Activated CD8-positive, alpha-beta T cell treated with anti-CD3 and anti-CD28 coated beads for 36 hours (primary cell): ENCODE data around the gene JPH2. TPM values are rescaled to one million over a fixed set of nuclear protein-coding genes. Genes with fewer than 3 reads are reported as not detected.

Source experiments
- ATAC-seq: fragments of 200-7000 bp; cut with Tn5 transposase; one replicate; pipeline ENCODE4 v1.10.0; 2021; ENCODE audit warnings: mild to moderate bottlenecking, moderate library complexity
- CTCF ChIA-PET: fragments of 350-600 bp; sonication (Branson Sonifier 250); formaldehyde crosslinking; loops from one replicate; lab custom pipeline; 2021; ENCODE audit warnings: antibody characterized with exemption; lab: Charles Lee
- POLR2A ChIA-PET: fragments of 350-600 bp; sonication (Branson Sonifier 250); formaldehyde crosslinking; loops from one replicate; lab custom pipeline; 2021; ENCODE audit warnings: antibody characterized with exemption; lab: Charles Lee
- DNase-seq: peaks from one replicate; pipeline ENCODE4 v3.0.0-alpha.2; 2020
- H3K27ac Mint-ChIP-seq: one replicate; pipeline ENCODE4 v1.8.0; 2021; ENCODE audit warnings: mild to moderate bottlenecking, mixed read lengths
- H3K27me3 Mint-ChIP-seq: one replicate; pipeline ENCODE4 v1.8.0; 2021; ENCODE audit warnings: mixed read lengths
- H3K36me3 Mint-ChIP-seq: one replicate; pipeline ENCODE4 v1.8.0; 2021; ENCODE audit warnings: low read depth, mixed read lengths
- H3K4me1 Mint-ChIP-seq: one replicate; pipeline ENCODE4 v1.8.0; 2021; ENCODE audit warnings: low read depth, mixed read lengths
- H3K4me3 Mint-ChIP-seq: one replicate; pipeline ENCODE4 v1.8.0; 2021; ENCODE audit warnings: mild to moderate bottlenecking, moderate library complexity, mixed read lengths
- H3K9me3 Mint-ChIP-seq: one replicate; pipeline ENCODE4 v1.8.0; 2021; ENCODE audit warnings: mixed read lengths
- intact Hi-C: fragments of 100-400 bp; cut with micrococcal nuclease; formaldehyde crosslinking; loops from one replicate; pipeline ENCODE4 v1.10.0; 2022
- total RNA-seq, 2 experiments: library from RNA; stranded (reverse); gene quantifications; one replicate each; pipeline ENCODE4 v1.2.3, GENCODE V29; 2021
- TF ChIP-seq, protein P1 (sequence below): fragments of 200-600 bp; IDR thresholded peaks from one replicate; pipeline ENCODE4 v1.8.0; 2022; ENCODE audit warnings: antibody characterized with exemption, mild to moderate bottlenecking

The JPH2 gene
- total RNA-seq, 2 experiments from 2014 or later: 0.47 to 0.54 TPM

DNA sequence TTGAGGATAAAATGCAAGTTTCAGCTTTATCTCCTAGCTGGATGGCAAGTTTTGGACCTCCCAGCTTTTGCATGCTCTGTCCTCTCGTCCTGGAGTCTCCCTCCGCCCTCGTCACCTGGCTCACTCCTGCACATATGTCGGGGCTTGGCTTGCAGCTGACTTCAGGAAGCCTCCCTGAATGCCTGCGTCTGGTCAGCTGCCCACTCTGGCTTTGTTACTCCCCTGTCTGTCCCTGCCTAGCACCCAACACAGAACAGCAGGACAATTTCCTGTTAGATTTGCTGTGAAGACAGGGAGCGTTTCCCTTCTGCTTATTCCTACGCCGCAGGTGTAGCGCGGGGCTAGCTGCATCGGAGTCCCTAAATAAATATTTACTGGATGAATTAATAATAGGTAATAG is 5.4 kb downstream of the JPH2 start:
- peaks cover under 1% of the 10 kb centered on the region for H3K4me1 Mint-ChIP-seq
- H3K27ac Mint-ChIP-seq: no peak overlapping the region
- TF ChIP-seq, protein P1, sequence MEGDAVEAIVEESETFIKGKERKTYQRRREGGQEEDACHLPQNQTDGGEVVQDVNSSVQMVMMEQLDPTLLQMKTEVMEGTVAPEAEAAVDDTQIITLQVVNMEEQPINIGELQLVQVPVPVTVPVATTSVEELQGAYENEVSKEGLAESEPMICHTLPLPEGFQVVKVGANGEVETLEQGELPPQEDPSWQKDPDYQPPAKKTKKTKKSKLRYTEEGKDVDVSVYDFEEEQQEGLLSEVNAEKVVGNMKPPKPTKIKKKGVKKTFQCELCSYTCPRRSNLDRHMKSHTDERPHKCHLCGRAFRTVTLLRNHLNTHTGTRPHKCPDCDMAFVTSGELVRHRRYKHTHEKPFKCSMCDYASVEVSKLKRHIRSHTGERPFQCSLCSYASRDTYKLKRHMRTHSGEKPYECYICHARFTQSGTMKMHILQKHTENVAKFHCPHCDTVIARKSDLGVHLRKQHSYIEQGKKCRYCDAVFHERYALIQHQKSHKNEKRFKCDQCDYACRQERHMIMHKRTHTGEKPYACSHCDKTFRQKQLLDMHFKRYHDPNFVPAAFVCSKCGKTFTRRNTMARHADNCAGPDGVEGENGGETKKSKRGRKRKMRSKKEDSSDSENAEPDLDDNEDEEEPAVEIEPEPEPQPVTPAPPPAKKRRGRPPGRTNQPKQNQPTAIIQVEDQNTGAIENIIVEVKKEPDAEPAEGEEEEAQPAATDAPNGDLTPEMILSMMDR: no peak
- H3K9me3 Mint-ChIP-seq: no peaks in the 10 kb centered on the region
- intact Hi-C loops: no loop called here
- POLR2A ChIA-PET: no interaction called here
- DNase-seq (no peak), ATAC-seq (no peak)
- no peak overlapping the region for H3K4me3 Mint-ChIP-seq
- no peaks in the 10 kb centered on the region for H3K36me3 Mint-ChIP-seq
- peaks cover 46% of the 10 kb centered on the region for H3K27me3 Mint-ChIP-seq
- CTCF ChIA-PET: interaction anchor here (5.0 kb wide), 1 partner anchor 8 kb away, joined by 34 read pairs; no protein-coding TSS in a partner anchor

DNA sequence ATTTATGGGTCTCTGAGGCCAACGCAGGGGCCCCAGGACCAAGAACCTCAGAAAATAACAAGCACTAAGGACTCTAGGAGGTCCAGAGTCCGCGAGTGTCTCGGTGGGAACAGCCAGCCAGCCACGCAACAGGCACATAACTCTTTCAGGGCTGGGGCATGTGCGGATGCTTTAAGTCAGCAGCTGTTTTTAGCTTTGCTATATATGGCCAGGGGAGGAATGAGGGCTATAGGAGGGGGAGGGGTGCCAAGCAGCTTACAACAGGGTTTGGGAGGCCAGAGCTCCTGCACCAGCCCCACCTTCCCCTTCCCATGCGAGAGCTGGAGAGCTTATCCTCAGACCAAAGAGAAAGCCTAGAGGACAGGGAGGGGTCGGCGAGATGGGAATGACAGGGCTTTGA is 6.2 kb downstream of the JPH2 start:
- intact Hi-C loops: no loop called here
- no peaks in the 10 kb centered on the region for H3K36me3 Mint-ChIP-seq
- peaks cover 41% of the 10 kb centered on the region for H3K27me3 Mint-ChIP-seq
- CTCF ChIA-PET: interaction anchor here (5.0 kb wide), 1 partner anchor 9 kb away, joined by 34 read pairs; no protein-coding TSS in a partner anchor
- DNase-seq (no peak), ATAC-seq (no peak)
- no peaks in the 10 kb centered on the region for H3K4me1 Mint-ChIP-seq
- H3K9me3 Mint-ChIP-seq: no peaks in the 10 kb centered on the region
- no peak overlapping the region for H3K4me3 Mint-ChIP-seq
- POLR2A ChIA-PET: no interaction called here
- H3K27ac Mint-ChIP-seq: no peak overlapping the region
- TF ChIP-seq, protein P1: no peak

GRCh38 chr20:44176833-44177534 is 10.0 kb downstream of the JPH2 start:
- no peaks in the 10 kb centered on the region for H3K9me3 Mint-ChIP-seq
- peaks cover 28% of the 10 kb centered on the region for H3K27me3 Mint-ChIP-seq
- TF ChIP-seq, protein P1: no peak
- H3K4me1 Mint-ChIP-seq: no peaks in the 10 kb centered on the region
- CTCF ChIA-PET: interaction anchor here (1.2 to 5.0 kb wide), 3 partner anchors 12 to 61 kb away, joined by 3 to 34 read pairs (median 5); no protein-coding TSS in a partner anchor
- POLR2A ChIA-PET: no interaction called here
- ATAC-seq (no peak), DNase-seq (no peak)
- H3K4me3 Mint-ChIP-seq: no peak overlapping the region
- H3K36me3 Mint-ChIP-seq: no peaks in the 10 kb centered on the region
- no peak overlapping the region for H3K27ac Mint-ChIP-seq
- intact Hi-C loops: no loop called here

DNA sequence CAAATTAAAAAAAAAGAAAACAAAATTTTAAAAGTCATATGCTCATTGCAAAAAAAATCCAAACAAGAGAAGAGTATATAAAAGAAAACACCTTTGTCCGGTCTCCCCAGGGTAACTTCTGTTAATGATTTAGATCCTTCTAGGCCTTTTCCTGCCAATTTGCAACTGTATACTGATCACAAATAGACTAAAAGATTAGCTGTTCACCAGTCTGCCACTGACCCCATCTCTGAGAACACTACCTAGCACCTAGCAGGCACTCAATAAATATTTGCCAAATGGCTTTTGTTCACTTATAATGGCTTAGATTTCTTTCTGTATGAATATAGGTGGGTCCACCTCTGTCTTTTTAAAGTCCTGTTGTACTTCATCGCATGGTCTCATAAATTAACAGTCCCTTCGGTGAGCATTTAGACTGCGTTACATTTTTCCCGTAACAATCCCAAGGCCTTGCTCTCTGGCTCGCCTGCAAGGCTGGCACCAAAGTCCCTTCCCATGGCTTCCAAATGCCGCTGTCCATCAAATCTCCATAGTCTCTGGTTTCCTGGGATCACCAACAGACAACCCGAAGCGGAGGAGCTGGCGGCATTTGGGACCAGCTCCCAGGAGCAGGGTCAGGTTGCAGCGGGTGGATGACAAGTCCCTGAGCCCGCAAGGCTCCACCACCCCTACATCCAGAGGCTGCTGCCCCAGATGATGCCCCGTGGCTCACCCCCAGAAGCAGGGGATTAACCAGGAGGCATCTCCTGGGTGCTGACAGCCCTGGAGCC is 11.8 kb downstream of the JPH2 start:
- H3K36me3 Mint-ChIP-seq: no peaks in the 10 kb centered on the region
- ChIA-PET CTCF (interaction anchor here (1.3 kb wide), 1 partner anchor 57 kb away, joined by 3 read pairs; no protein-coding TSS in a partner anchor), POLR2A (no interaction called here)
- intact Hi-C loops: no loop called here
- no peak for ATAC-seq
- peaks cover 22% of the 10 kb centered on the region for H3K27me3 Mint-ChIP-seq
- no peak overlapping the region for H3K4me3 Mint-ChIP-seq
- no peaks in the 10 kb centered on the region for H3K4me1 Mint-ChIP-seq
- H3K9me3 Mint-ChIP-seq: no peaks in the 10 kb centered on the region
- no peak for DNase-seq
- TF ChIP-seq, protein P1: no peak
- no peak overlapping the region for H3K27ac Mint-ChIP-seq
